ENCODE results near the gene ZNF83. TPM values are rescaled to one million over a fixed set of nuclear protein-coding genes. Genes with fewer than 3 reads are reported as not detected.
"Not testable (repeated sequence)": the region's sequence is repeated elsewhere in the genome, so short reads cannot be mapped to it uniquely, and the experiment has no call there.

ZNF83 gene
- total and polyA plus RNA-seq, 2 donors from 2014 or later, result 51.8 to 90.4 TPM

GRCh38 chr19:52679598-52679997, 41.4 kb upstream of the ZNF83 start:
- H3K4me1 ChIP-seq (ENCODE audit: control insufficient read depth in 2 of 3, insufficient read depth in 2 of 3, low read depth in 1 of 3, low read length in 3 of 3), result peaks cover 0 to 3% (median 0%) of the 10 kb centered on the region in 3 donors
- no peak overlapping the region for H3K27ac ChIP-seq (ENCODE audit: low read depth in 2 of 2, low read length in 2 of 2)
- no peaks in the 10 kb centered on the region for H3K36me3 ChIP-seq (ENCODE audit: control insufficient read depth in 2 of 3, insufficient read depth in 3 of 3, low read length in 3 of 3)
- no peak for TF ChIP-seq CTCF (IDR thresholded peaks at IDR 0.05; ENCODE audit: borderline replicate concordance, extremely low read depth, insufficient read depth)
- no peak overlapping the region for H3K9ac ChIP-seq (ENCODE audit: low read length in 3 of 3)
- FAIRE-seq (no peak), DNase-seq (no peak)
- intact Hi-C loops (cut with DNase I), result no loop called here
- H3K9me3 ChIP-seq (ENCODE audit: control insufficient read depth in 2 of 3, insufficient read depth in 1 of 3, low read length in 3 of 3), result no peaks in the 10 kb centered on the region
- H3K4me3 ChIP-seq (ENCODE audit: low read length in 3 of 3), result no peak overlapping the region
- no peaks in the 10 kb centered on the region for H3K27me3 ChIP-seq (ENCODE audit: control insufficient read depth, insufficient read depth, low read length)

GRCh38 chr19:52675239-52675638, 37.1 kb upstream of the ZNF83 start:
- H3K4me3 ChIP-seq (ENCODE audit: low read length in 3 of 3); H3K27ac ChIP-seq (ENCODE audit: low read depth in 2 of 2, low read length in 2 of 2); DNase-seq; H3K27me3 ChIP-seq (ENCODE audit: control insufficient read depth, insufficient read depth, low read length); H3K9me3 ChIP-seq (ENCODE audit: control insufficient read depth in 2 of 3, insufficient read depth in 1 of 3, low read length in 3 of 3); H3K4me1 ChIP-seq (ENCODE audit: control insufficient read depth in 2 of 3, insufficient read depth in 2 of 3, low read depth in 1 of 3, low read length in 3 of 3); intact Hi-C loops (cut with DNase I); H3K9ac ChIP-seq (ENCODE audit: low read length in 3 of 3); FAIRE-seq; H3K36me3 ChIP-seq (ENCODE audit: control insufficient read depth in 2 of 3, insufficient read depth in 3 of 3, low read length in 3 of 3): not testable (repeated sequence)

- H3K4me3 ChIP-seq (ENCODE audit: low read length in 3 of 3), result no peak overlapping the region
- H3K9me3 ChIP-seq (ENCODE audit: control insufficient read depth in 2 of 3, insufficient read depth in 1 of 3, low read length in 3 of 3), result no peaks in the 10 kb centered on the region
- no peak overlapping the region for H3K9ac ChIP-seq (ENCODE audit: low read length in 3 of 3)
- no peak overlapping the region for H3K27ac ChIP-seq (ENCODE audit: low read depth in 2 of 2, low read length in 2 of 2)
- intact Hi-C loops (cut with DNase I), result no loop called here
- H3K36me3 ChIP-seq (ENCODE audit: control insufficient read depth in 2 of 3, insufficient read depth in 3 of 3, low read length in 3 of 3), result no peaks in the 10 kb centered on the region
- H3K4me1 ChIP-seq (ENCODE audit: control insufficient read depth in 2 of 3, insufficient read depth in 2 of 3, low read depth in 1 of 3, low read length in 3 of 3), result peaks cover 0 to 3% (median 0%) of the 10 kb centered on the region in 3 donors
- H3K27me3 ChIP-seq (ENCODE audit: control insufficient read depth, insufficient read depth, low read length), result no peaks in the 10 kb centered on the region
- DNase-seq (no peak), FAIRE-seq (no peak)
- TF ChIP-seq CTCF (IDR thresholded peaks at IDR 0.05; ENCODE audit: borderline replicate concordance, extremely low read depth, insufficient read depth), result no peak
Measured at GRCh38 chr19:52673014-52673413, 34.9 kb upstream of the ZNF83 start.

GRCh38 chr19:52670046-52670445, 31.9 kb upstream of the ZNF83 start:
- Histone ChIP-seq H3K4me3 (ENCODE audit: low read length in 3 of 3) (no peak overlapping the region), H3K36me3 (ENCODE audit: control insufficient read depth in 2 of 3, insufficient read depth in 3 of 3, low read length in 3 of 3) (no peaks in the 10 kb centered on the region), H3K9me3 (ENCODE audit: control insufficient read depth in 2 of 3, insufficient read depth in 1 of 3, low read length in 3 of 3) (no peaks in the 10 kb centered on the region), H3K27ac (ENCODE audit: low read depth in 2 of 2, low read length in 2 of 2) (no peak overlapping the region), H3K4me1 (ENCODE audit: control insufficient read depth in 2 of 3, insufficient read depth in 2 of 3, low read depth in 1 of 3, low read length in 3 of 3) (peaks cover 0 to 9% (median 5%) of the 10 kb centered on the region in 3 donors), H3K9ac (ENCODE audit: low read length in 3 of 3) (no peak overlapping the region), H3K27me3 (ENCODE audit: control insufficient read depth, insufficient read depth, low read length) (no peaks in the 10 kb centered on the region)
- intact Hi-C loops (cut with DNase I), result no loop called here
- DNase-seq (no peak), FAIRE-seq (no peak)
- TF ChIP-seq CTCF (IDR thresholded peaks at IDR 0.05; ENCODE audit: borderline replicate concordance, extremely low read depth, insufficient read depth), result no peak
